Keratinocyte (primary cell): Measurements from ENCODE around the gene TMBIM6.

Experiments used
- CTCF ChIP-seq, 3 experiments: IDR thresholded peaks in 1 of 3; conservative IDR thresholded peaks in 1 of 3; optimal IDR thresholded peaks in 1 of 3; 2 replicates in 2 of 3; 3 replicates in 1 of 3; pipeline versions ENCODE3 to v1.5.1; 2011; ENCODE audit warnings: low read length in 3 of 3, mild to moderate bottlenecking in 3 of 3, moderate library complexity in 2 of 3, control low read depth in 1 of 3, inconsistent platforms in 1 of 3; ENCODE audit not compliant: insufficient read depth in 2 of 3; ENCODE audit errors: extremely low read depth in 1 of 3
- EZH2 ChIP-seq: IDR thresholded peaks from one replicate; pipeline ENCODE4 v1.6.1; 2012; ENCODE audit warnings: inconsistent platforms, mild to moderate bottlenecking, low read length, moderate library complexity

DNA sequence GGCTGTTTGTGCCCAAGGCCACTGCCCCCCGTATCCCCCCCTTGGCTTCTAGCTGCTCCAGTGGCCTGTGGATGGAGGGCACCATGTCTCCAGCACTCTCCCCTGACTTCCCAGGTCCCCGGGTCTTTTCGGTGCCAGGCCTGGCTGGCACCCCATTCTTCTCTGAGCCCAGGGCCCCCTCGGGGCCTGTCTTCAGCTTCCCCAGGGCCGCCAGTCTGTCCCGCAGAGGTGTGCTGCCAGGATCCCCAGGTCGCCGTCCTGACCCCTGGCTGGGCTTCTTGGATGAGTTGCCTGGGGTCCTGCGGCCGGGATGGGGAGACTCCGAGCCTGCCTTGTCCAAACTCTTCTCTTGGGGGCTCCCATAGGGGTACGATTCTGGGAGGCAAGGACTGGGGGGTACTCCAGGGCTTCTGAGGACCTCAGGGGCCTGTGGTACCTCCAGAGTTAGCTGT, 54.3 kb downstream of the TMBIM6 start:
- TF ChIP-seq CTCF (optimal IDR thresholded peaks at IDR 0.05 in 1 of 3, IDR thresholded peaks at IDR 0.05 in 1 of 3, conservative IDR thresholded peaks at IDR 0.05 in 1 of 3; ENCODE audit: extremely low read depth in 1 of 3, insufficient read depth in 2 of 3, low read length in 3 of 3) (no peak), EZH2 (no peak)
